GM20431 (cell line): Measurements from ENCODE around the gene RAMACL.

Experiments
- in situ Hi-C: fragments of 300-500 bp; cut with MseI, MboI; formaldehyde crosslinking; loops from one replicate; pipeline ENCODE4 v1.15.0; 2020; ENCODE audit warnings: low sequenced_read_pairs; ENCODE audit not compliant: unreplicated experiment

The RAMACL gene

DNA sequence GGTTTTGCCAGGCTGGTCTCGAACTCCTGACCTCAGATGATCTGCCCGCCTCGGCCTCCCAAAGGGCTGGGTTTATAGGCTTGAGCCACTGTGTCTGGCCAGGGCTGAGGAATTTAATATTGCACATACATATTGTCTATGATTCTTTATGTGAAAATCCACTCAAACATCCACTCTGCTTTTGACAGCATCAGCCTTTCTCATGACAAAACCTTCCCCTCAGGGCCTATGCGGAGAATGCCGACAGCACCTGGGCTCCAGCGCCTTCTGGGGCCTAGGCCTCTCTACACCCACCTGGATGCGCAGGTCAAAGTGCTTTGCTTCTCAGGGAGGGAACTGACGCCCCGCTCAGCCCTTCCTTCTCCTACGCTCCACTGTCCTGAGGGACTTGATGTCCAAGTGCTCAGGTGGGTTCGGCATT lies 5.4 kb downstream of the RAMACL start:
- in situ Hi-C loops, result no loop called here

DNA sequence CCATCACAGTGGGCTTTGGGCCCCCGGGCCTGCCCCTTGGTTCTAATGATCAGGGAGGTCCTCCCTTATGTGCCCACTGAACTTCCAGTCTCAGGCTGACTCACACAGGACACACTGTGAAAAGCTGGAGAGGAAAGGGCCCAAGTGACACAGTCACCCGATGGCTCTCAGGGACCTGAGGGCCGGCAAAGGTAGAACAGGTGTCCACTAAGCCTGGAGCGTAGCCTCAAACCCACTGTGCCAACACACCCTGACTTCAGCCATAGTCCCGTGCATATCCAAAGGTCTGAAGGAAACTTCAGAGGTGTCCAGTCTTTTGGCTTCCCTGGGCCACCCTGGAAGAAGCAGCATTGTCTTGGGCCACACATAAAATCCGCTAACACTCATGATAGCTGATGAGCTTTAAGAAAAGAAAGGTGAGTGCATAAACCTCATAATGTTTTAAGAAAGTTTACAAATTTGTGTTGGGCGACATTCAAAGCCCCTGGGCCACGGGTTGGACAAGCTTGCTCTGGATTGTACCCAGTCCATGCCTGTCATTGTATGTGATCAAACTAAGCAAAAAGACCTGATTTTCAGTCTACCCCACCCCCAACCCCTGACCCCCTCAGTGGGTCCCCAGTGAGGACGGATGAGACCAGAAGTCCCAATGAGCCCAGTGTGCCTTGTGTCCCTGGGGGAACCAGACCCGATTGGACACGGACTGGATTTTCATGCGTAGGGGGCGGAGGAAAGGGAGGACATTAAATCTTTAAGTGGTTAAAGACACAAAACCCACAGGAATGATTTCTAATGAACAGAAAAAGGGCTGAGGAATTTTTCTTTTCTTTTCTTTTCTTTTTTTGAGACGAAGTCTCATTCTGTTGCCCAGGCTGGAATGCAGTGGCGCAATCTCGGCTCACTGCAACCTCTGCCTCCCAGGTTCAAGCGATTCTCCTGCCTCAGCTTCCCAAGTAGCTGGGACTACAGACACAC lies 6.1 kb downstream of the RAMACL start:
- in situ Hi-C loops, result no loop called here

DNA sequence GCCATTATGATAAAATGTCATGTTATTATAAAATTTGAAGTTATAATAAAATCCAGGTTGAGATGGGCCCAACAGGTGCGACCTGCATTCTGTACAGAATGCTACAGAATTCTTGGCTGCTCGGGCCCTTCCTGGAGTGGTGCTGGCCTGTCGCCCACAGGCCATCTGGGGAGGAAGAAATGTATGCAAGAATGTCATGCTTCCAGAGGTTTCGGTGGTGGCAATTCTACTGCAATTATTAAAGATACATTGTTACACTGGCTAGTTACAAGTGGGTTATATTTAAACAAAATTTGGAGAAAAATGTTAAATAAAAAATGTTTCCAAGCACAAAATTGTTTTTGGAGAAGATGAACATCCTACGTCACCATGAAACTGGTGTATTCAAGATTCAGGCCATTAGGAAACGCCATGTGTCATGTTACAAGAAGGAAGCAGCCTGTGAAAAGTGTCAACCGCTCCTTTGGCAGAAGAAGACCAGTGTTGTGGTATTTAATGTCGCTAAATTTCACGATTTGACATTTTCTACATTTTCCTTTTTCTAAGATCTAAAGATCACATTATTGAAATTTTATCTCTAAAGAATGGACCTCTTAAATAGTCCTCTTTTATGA lies 7.1 kb downstream of the RAMACL start:
- in situ Hi-C loops, result no loop called here

DNA sequence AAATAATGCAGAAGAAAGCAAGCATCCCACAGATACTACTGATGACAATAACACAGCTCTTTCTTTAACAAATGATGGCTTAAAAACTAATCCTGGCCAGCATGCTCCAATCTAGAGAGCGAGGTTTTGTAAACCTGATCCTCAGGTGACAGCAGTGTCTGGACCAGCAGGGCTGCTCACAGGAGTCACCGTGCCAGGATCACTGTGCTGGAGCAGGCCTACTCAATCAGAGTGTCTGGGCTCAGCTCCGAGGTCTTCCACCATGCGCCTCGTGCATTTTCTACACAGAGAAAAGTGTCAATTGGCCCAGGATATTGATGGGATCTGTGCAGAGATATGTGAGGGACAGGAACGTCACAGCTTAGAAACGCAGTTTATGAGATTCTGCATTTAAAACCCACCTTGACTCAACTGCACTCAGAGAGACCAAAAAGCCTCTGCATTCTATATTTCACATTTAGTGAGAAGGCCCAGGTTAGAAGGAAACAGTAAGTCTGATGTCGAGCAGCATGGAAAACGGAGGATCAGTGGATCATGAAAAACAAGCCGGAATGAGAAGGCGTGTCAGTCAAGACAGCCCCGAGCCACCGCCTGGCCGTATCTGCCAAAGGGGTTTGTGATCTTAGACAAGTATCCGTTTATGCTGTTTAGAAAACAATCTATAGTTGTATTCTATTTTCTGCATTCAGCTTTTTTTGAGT lies 7.8 kb downstream of the RAMACL start:
- in situ Hi-C loops, result no loop called here

DNA sequence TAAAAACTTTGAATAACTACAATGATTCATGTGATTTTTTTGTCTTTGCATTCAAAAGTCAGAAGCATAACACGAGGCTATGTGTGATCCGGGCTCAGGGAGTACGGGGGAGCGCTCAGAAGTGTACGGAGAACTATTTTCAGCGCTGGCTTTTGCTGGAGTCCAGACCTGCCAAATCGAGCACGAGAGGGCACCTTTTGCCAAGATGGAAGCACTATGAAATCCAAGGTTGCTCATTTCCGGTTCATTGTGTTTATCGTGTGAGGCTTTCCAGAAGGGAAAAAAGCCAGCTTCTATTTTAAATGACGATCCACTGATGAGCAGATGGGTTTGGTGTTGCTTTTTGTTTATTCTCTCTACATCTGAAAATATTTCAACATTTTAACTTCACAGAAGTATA lies 11.3 kb downstream of the RAMACL start:
- in situ Hi-C loops, result no loop called here

DNA sequence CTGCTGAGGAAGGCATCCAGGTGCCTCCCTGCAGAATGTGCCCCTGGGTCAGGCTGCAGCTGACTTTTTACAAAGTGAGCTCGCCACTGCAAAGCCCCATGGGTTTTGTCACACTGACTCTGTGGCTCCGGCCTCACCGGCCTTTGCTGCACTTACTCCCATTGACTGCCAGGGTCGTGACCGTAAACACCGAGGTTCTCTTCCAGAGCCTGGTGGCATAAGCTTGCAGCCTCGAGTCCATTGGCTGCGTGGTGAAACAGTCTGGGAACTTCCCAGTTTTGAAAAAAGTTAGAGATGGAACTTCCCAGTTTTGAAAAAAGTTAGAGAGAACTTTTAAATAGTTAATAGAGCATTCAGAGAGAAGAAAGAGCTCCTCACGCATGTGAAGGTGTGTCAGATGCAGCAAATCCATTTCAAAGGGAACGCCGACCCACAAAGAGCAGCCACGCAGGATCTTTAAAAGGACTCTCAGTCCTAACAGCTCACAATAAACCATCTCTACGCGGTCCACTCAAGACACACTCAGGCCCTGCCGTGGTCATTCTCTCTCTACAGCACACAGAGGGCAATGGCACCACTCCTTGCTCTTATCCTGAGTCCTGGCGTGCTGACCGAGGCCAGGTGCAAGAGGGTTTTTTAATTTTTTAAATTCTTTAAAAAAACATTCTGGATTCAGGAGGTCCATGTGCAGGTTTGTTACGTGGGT lies 12.8 kb downstream of the RAMACL start:
- in situ Hi-C loops, result no loop called here

DNA sequence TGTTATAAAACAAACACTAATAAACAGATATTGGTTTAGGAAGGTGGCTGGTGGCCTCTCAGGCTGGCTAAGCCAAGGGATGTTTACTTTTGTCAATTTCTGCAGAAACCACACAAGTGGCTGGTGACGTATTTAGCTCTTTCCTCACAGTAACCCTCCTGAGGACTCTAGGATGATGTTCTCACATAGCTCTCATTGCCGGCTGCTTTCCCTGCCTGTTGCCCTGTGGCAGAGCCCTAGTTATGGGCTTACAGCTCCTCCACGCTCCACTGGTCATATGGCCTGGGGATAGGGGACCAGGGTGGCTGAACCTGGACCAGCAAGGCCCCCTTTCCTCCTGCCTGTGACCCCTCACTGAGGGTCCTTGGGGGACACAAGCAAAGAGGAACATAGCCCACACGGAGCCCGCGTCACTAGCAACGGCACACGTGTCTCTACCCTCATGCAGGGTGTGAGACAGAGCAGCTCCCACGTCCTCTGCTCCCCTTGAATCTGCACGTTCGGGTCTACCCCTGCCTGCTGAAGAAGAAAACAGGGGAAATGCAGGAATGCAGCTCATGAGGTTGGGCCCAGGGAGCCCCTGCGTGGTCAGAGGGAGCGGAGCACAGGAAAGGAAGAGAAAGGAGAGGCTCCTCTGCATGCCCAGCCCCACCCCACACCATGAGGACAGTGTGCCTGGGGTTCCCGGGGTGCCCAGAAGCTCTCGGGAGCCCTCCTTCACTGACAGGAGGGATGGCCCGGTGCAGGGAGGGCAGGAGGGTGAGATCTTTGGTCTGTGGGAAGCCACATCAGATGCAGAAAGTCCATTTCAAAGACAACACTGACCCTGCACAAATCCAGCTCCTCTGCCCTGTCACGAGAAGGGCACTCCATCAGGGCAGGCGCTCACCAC lies 13.9 kb downstream of the RAMACL start:
- in situ Hi-C loops, result no loop called here

DNA sequence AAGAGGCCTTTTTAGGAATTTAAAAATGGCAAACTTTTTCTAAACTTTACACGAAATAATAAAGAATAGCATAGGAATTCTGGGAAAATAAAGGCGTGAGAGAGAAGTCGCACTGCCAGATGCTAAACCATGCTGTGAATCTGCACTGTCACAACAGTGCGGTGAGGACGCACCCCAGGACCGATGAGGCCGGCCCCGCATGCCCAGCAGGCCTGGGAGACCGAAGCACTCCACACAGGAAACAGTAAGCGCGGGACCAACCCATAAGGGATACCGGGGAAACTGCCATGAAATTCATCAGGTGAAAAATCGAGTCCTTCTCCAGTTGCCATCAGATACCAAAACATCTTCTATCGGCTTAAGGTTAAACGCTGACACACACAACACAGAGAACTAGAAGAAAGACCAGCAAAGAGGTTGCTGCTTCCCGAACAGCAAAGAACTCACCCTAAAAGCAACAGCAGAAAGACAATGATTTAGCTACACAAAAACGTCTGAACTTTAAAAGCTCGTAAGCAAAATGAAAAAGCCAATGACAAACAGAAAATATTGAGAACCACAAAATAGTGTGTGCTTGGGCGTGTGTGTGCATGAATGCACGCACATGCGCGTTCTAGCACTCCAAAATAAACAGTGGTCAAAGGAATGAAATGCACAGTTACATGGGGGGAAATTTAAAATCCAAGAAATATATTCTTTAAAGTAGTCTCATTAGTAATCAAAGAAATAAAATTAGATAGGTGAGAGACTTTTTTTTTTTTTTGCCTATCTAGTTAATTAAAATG lies 15.4 kb downstream of the RAMACL start:
- in situ Hi-C loops, result no loop called here

DNA sequence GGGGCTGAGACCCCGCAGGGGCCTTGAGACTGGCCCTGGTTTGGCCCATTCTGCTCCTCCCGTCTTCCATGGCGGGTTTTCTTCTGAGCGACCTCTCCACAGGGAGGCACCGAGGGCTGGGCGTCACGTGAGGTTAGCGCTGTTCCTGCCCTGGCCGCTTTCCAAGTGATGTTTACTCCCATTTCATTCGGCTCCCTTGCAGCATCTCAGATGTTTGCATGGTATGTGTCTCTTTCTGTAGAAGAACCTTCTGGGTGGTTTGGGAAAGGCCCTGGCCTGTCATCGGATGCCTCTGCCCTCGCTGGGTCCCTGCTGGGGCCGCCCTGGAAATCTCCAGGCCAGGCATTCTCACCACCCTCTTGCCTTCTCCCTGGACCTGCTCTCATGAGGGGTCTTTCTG lies 17.3 kb downstream of the RAMACL start:
- in situ Hi-C loops, result no loop called here

DNA sequence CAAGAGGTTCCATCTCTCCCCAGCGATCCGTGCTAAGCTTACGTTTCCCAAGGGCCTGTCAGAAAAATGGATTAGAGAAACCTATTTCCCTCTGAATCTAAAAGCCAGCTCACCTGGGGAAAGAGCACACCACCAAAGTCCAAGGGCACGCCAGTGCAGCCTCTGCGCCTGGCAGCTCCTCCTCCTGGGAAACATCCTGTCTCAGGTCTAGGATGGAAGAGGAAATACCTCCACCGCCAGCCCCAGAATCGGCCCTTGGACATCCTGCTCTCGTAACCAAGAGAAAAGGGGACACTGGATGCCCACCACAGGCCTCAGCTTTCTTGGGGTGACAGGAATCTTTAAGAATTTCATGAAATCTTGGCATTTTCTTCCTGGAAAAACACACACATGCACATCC lies 18.7 kb downstream of the RAMACL start:
- in situ Hi-C loops, result no loop called here

DNA sequence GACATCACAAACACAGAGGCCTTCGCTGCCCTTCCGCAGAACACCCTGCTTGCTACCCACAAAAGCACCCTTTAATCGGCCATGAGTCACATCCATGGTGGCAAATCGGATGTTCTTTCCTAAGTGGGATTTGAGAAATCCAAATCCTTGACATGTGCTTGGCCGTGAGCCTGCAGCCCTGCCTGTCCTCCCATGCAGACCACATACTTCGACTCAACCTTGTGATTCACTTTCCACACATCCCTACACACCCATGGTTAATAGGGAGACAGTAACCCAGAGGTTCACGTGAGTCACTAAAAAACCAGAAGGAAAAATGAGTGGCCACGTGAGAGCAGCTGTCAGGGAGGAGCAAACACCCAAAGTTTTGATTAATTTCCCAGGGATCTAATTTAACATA lies 19.4 kb downstream of the RAMACL start:
- in situ Hi-C loops, result no loop called here

DNA sequence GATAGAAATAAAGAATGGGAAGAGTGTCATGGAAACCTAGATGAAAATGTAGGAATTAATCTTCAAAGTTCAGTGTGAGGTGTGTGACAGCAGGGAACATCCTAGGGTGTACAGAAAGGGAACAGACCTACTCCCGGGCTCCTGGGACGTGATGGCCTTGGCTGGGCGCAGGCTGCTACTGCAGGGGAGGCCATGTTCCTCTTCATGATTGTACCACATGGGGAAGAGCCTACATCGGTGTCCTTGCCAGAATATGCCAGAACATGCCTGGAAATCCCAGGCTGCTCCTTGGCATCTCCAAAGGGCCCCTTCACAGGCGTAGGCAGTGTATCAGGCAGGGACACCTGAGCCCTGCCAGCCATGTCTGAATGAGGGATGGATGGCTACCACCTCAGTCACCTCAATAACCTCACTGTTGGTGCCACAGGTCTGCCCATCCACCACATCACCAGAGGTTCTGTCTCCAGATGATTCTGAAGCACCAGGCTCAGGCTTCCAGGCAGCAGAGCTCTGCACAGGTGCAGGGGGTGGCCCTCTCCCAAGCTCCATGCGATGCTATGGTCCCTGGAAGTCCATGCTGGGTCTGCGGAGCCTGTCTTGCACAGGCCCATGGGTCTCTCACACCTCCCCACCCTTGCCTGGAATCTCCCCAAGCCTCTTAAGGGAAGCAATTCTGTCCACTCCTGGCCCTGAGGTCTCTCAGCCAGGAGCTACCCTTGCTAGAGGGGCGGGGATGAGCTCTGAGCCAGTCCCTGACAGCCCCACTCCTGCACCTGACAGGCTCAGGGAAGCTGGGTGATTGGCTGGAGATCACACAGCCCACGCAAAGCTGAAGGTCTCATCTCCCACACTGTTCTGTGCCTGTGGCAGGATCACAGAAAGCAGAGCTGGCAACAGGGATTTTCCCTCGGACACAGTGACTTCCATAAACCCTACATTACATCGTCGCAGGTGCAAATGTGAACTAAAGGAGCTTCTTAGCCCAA lies 20.2 kb downstream of the RAMACL start:
- in situ Hi-C loops, result no loop called here

DNA sequence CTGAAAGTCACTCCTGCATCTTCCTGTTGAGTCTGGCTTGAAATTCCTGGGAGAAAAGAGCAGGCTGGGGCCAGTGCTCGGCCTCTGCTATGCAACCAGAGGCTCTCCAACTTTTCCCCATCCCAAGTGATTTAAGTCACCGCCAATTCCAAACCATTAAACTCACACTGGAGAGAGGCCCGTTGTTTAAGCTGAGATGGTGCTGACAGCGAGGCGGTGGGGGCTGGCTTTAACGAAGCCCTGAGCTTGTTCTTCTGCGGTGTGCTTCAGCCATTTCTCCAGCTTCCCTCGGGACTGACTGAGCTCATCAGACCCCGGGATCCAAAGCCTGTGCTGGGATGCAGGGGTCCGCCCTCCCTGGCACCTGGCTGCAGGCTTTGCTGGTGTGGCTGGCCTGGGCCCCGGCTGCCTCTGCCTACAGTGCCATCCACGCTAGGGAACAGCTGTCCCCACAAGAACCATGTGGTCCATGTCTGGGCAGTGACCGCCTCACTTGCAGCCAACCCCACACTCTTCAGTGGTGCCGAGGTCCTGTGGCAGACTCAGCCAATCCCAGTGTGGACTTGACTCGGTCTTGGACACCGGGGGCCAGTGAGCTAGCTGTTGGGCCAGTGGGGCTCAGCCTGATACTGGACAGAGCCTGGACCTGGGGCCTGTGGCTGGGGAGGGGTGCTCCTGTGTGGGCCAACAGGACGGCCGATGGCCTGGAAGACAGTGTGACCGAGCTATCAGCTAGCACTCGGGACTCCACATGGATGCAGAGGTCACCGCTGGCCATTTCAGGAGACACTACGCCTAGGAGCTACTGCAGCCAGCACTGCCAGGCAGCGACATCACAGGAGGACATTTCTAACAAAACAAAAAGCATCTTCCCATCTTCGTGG lies 21.2 kb downstream of the RAMACL start:
- in situ Hi-C loops, result no loop called here

DNA sequence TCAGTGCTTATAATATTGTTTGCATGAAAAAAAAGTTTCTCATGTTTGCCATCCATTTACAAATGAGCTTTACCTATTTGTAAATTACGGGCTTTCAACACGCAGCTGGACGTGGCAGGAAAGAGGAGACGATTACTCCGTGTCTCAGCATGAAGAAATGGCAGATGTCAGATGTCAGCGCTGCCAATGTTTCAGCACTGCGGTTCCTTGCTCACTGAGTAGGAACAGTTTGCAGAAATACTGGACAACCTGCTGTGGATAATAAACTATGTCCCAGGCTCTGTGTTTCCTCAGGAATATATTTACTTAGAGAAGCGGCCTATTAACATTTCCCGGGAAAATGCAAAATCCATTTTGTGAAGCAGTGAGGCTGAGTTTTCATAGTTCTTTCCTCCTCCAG lies 22.7 kb downstream of the RAMACL start:
- in situ Hi-C loops, result no loop called here

DNA sequence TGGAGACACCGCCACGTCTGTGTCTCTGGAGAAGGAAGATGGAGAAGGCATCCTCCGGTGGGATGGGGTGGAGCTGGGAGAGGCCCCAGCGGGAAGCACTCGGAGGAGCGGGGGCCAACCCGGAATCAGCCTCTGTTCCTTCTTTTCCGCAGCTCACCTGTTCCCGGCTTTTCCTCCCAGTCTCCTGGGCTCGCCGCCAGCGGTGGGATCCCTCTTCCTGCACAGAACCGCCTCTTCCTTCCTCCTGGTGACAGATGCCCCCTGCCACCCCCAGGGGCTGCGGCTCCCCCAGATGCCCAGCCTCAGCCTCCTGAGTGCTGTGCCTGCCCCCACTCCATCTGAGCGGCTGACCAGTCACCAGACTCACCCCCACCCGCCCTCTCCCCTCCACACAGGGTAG lies 23.3 kb downstream of the RAMACL start:
- in situ Hi-C loops, result no loop called here

DNA sequence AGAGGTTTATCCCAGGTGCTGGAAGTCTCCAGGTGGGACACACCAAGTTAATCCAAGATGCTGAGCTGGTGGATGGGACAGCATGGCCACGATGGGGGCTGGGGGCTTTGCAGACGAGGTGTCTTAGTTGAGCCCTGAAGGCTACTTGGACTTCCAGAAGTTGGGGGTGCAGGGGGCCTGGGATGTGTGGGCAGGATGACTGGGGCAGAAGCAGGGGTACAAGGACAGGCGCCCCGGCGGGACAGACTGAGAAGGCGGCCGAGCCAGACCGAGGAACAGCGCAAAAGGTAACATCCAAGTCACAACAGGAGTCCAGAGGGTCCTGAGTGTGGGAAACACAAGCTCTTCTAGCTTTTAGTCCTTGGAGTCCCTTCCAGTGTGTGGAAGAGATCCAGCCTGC lies 23.8 kb downstream of the RAMACL start:
- in situ Hi-C loops, result no loop called here
